ENCODE results near the gene SH3BP2.

DNA sequence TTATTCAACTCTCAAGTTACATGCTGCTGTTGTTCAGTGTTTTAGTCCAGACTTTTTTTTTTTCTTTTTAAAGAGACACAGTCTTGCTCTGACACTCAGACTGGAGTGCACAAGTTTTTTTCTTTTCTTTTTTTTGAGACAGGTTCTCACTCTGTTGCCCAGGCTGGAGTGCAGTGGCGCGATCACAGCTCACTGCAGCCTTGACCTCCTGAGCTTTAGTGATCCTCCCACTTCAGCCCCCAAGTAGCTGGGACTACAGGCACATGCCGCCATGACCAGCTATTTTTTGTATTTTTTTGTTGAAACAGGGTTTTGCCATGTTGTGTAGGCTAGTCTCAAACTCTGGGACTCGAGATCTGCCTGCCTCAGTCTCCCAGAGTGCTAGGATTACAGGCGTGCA, 62.7 kb downstream of the SH3BP2 start:
- TF ChIP-seq, protein P1, sequence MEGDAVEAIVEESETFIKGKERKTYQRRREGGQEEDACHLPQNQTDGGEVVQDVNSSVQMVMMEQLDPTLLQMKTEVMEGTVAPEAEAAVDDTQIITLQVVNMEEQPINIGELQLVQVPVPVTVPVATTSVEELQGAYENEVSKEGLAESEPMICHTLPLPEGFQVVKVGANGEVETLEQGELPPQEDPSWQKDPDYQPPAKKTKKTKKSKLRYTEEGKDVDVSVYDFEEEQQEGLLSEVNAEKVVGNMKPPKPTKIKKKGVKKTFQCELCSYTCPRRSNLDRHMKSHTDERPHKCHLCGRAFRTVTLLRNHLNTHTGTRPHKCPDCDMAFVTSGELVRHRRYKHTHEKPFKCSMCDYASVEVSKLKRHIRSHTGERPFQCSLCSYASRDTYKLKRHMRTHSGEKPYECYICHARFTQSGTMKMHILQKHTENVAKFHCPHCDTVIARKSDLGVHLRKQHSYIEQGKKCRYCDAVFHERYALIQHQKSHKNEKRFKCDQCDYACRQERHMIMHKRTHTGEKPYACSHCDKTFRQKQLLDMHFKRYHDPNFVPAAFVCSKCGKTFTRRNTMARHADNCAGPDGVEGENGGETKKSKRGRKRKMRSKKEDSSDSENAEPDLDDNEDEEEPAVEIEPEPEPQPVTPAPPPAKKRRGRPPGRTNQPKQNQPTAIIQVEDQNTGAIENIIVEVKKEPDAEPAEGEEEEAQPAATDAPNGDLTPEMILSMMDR (IDR thresholded peaks at IDR 0.05; ENCODE audit: low read length): no peak
- no peak for TF ChIP-seq EZH2 (IDR thresholded peaks at IDR 0.05; ENCODE audit: borderline replicate concordance, low read length)
